H9 (cell line): Measurements from ENCODE around the gene HIC1. TPM values are rescaled to one million over a fixed set of nuclear protein-coding genes. Genes with fewer than 3 reads are reported as not detected.
A peak's percentile ranks its signal among the peaks of the same experiment; 100 is the strongest.

Experiments used
- DNase-seq: peaks from one replicate; pipeline ENCODE4 v3.0.0-alpha.2; 2017
- H2AFZ ChIP-seq: one replicate; pipeline ENCODE4 v1.6.1; 2013; ENCODE audit warnings: mild to moderate bottlenecking, low read length, control low read depth, moderate library complexity
- H2AK5ac ChIP-seq: 2 replicates; pipeline ENCODE4 v1.6.1; 2013; ENCODE audit warnings: low read length, control low read depth, mixed read lengths; ENCODE audit not compliant: insufficient read length
- H2BK120ac ChIP-seq: one replicate; pipeline ENCODE4 v1.6.1; 2013; ENCODE audit warnings: low read depth, mild to moderate bottlenecking, low read length, control low read depth, inconsistent platforms; ENCODE audit not compliant: poor library complexity, severe bottlenecking
- H2BK12ac ChIP-seq: 2 replicates; pipeline ENCODE4 v1.6.1; 2013; ENCODE audit warnings: low read length, control low read depth, mixed read lengths, low read depth; ENCODE audit not compliant: insufficient read length
- H2BK15ac ChIP-seq: 2 replicates; pipeline ENCODE4 v1.6.1; 2013; ENCODE audit warnings: low read depth, low read length, control low read depth
- H2BK20ac ChIP-seq: one replicate; pipeline ENCODE4 v1.6.1; 2013; ENCODE audit warnings: low read depth, mild to moderate bottlenecking, low read length, control low read depth, inconsistent platforms; ENCODE audit not compliant: poor library complexity, severe bottlenecking
- H2BK5ac ChIP-seq: 2 replicates; pipeline ENCODE4 v1.6.1; 2013; ENCODE audit warnings: low read length, control low read depth, mixed read lengths; ENCODE audit not compliant: insufficient read length
- H3K14ac ChIP-seq: 2 replicates; pipeline ENCODE4 v1.6.1; 2013; ENCODE audit warnings: low read length, control low read depth; ENCODE audit not compliant: insufficient read depth
- H3K18ac ChIP-seq: 2 replicates; pipeline ENCODE4 v1.6.1; 2013; ENCODE audit warnings: low read depth, mild to moderate bottlenecking, mixed read lengths, low read length, control low read depth; ENCODE audit not compliant: insufficient read length
- H3K23ac ChIP-seq: 2 replicates; pipeline ENCODE4 v1.6.1; 2013; ENCODE audit warnings: low read length, control low read depth, mixed read lengths, low read depth; ENCODE audit not compliant: insufficient read length
- H3K23me2 ChIP-seq: 2 replicates; pipeline ENCODE4 v1.6.1; 2013; ENCODE audit warnings: low read depth, mild to moderate bottlenecking, mixed read lengths, low read length, control low read depth; ENCODE audit not compliant: insufficient read length, poor library complexity, severe bottlenecking
- H3K27ac ChIP-seq: 2 replicates; pipeline ENCODE4 v1.5.1; 2013; ENCODE audit warnings: low read length, control low read depth, mixed read lengths, low read depth; ENCODE audit not compliant: insufficient read length
- H3K27me3 ChIP-seq: 2 replicates; pipeline ENCODE4 v1.6.1; 2013; ENCODE audit warnings: low read length, control low read depth, inconsistent platforms; ENCODE audit not compliant: insufficient read depth
- H3K4ac ChIP-seq: 2 replicates; pipeline ENCODE4 v1.6.1; 2013; ENCODE audit warnings: low read depth, mild to moderate bottlenecking, control low read depth, inconsistent platforms, low read length, moderate library complexity
- H3K4me1 ChIP-seq: 2 replicates; pipeline ENCODE4 v1.6.1; 2013; ENCODE audit warnings: low read length, control low read depth, inconsistent platforms; ENCODE audit not compliant: insufficient read depth
- H3K4me2 ChIP-seq: 2 replicates; pipeline ENCODE4 v1.6.1; 2013; ENCODE audit warnings: low read length, control low read depth, mixed read lengths; ENCODE audit not compliant: insufficient read length, insufficient read depth
- H3K56ac ChIP-seq: 2 replicates; pipeline ENCODE4 v1.6.1; 2013; ENCODE audit warnings: low read depth, mild to moderate bottlenecking, mixed read lengths, low read length, control low read depth; ENCODE audit not compliant: insufficient read length
- H3K79me1 ChIP-seq: 2 replicates; pipeline ENCODE4 v1.6.1; 2013; ENCODE audit warnings: low read depth, mild to moderate bottlenecking, moderate library complexity, low read length, control low read depth, inconsistent platforms; ENCODE audit not compliant: insufficient read depth, poor library complexity, severe bottlenecking
- H3K79me2 ChIP-seq: 2 replicates; pipeline ENCODE4 v1.6.1; 2013; ENCODE audit warnings: low read length, control low read depth, inconsistent platforms; ENCODE audit not compliant: insufficient read depth
- H3K9ac ChIP-seq: 2 replicates; pipeline ENCODE4 v1.6.1; 2013; ENCODE audit warnings: low read length, control low read depth, mixed read lengths; ENCODE audit not compliant: insufficient read length; ENCODE audit errors: extremely low read depth
- H3K9me3 ChIP-seq: one replicate; pipeline ENCODE4 v1.6.1; 2013; ENCODE audit warnings: low read depth, low read length, inconsistent platforms; ENCODE audit not compliant: control insufficient read depth
- H3T11ph ChIP-seq: one replicate; pipeline ENCODE4 v1.6.1; 2013; ENCODE audit warnings: mild to moderate bottlenecking, low read length, control low read depth, inconsistent platforms
- H4K20me1 ChIP-seq: one replicate; pipeline ENCODE4 v1.6.1; 2013; ENCODE audit not compliant: control insufficient read depth, insufficient read length, insufficient read depth
- H4K5ac ChIP-seq: 2 replicates; pipeline ENCODE4 v1.6.1; 2013; ENCODE audit warnings: low read depth, mild to moderate bottlenecking, mixed read lengths, low read length, control low read depth; ENCODE audit not compliant: insufficient read length
- H4K8ac ChIP-seq: replicated peaks from 2 replicates; pipeline ENCODE4 v1.6.1; 2013; ENCODE audit warnings: low read length, control low read depth, mixed read lengths, low read depth; ENCODE audit not compliant: insufficient read length
- H4K91ac ChIP-seq: 2 replicates; pipeline ENCODE4 v1.6.1; 2013; ENCODE audit warnings: low read depth, mild to moderate bottlenecking, moderate library complexity, mixed read lengths, low read length, control low read depth; ENCODE audit not compliant: insufficient read length
- H3K27ac Mint-ChIP-seq, 3 experiments: 2 replicates in 2 of 3; 3 replicates in 1 of 3; pipeline ENCODE4 v1.8.0; 2020 to 2021; ENCODE audit warnings: mixed read lengths in 3 of 3, mild to moderate bottlenecking in 1 of 3, moderate library complexity in 1 of 3
- H3K27me3 Mint-ChIP-seq: 2 replicates; pipeline ENCODE4 v1.8.0; 2021; ENCODE audit warnings: low read depth, mild to moderate bottlenecking, moderate library complexity, mixed read lengths
- H3K36me3 Mint-ChIP-seq, 3 experiments: 2 replicates in 2 of 3; 3 replicates in 1 of 3; pipeline ENCODE4 v1.8.0; 2020 to 2021; ENCODE audit warnings: low read depth in 3 of 3, mixed read lengths in 3 of 3; ENCODE audit not compliant: insufficient read depth in 1 of 3
- H3K4me1 Mint-ChIP-seq, 2 experiments: 2 replicates each; pipeline ENCODE4 v1.8.0; 2020; ENCODE audit warnings: mixed read lengths in 2 of 2
- H3K4me3 Mint-ChIP-seq, 2 experiments: 2 replicates in 1 of 2; 3 replicates in 1 of 2; pipeline ENCODE4 v1.8.0; 2020 to 2021; ENCODE audit warnings: mild to moderate bottlenecking in 2 of 2, mixed read lengths in 2 of 2, moderate library complexity in 1 of 2
- H3K9me3 Mint-ChIP-seq, 2 experiments: 2 replicates in 1 of 2; 3 replicates in 1 of 2; pipeline ENCODE4 v1.8.0; 2020; ENCODE audit warnings: mild to moderate bottlenecking in 2 of 2, mixed read lengths in 2 of 2, moderate library complexity in 1 of 2
- WGBS: extraction: QIAGEN DNeasy Blood & Tissue Kit; methylation state at CpG from one replicate; pipeline ENCODE4 v1.1.7; 2013; ENCODE audit warnings: missing lambda C conversion rate, low lambda C conversion rate, mixed read lengths; ENCODE audit not compliant: insufficient read length; ENCODE audit errors: extremely low coverage; 5-methylcytosine and 5-hydroxymethylcytosine counted together
- total RNA-seq: library from RNA; stranded (reverse); gene quantifications from 2 replicates; pipeline ENCODE4 v1.2.1, GENCODE V29; 2021
- TF ChIP-seq, protein P1 (sequence below): fragments of 200-600 bp; sonication (generic); conservative IDR thresholded peaks from 3 replicates; pipeline ENCODE4 v1.8.0; 2021; ENCODE audit warnings: antibody characterized with exemption, mild to moderate bottlenecking

The HIC1 gene
- total RNA-seq, 1 experiment from 2014 or later: 1.8 TPM

DNA sequence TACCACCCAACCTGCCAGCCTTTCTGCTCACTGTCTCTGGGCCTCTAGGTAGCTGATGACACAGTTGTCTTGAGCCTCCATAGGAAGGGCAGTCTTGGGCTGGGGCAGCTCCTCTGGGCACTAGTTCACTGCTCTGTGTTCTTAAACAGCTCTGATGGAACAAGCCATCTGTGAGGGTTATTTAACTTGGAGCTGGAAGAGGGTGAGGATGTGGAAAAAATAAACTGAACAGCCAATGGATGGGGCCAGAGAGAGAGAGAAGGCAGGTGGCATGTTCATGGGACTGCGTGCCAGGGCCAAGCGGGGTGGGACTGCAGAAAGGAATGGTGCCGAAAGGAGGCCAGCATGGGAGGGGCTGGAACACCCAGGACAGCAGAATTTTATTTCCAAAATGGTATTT lies 52.6 kb downstream of the HIC1 start:
- no peak for DNase-seq
- TF ChIP-seq, protein P1, sequence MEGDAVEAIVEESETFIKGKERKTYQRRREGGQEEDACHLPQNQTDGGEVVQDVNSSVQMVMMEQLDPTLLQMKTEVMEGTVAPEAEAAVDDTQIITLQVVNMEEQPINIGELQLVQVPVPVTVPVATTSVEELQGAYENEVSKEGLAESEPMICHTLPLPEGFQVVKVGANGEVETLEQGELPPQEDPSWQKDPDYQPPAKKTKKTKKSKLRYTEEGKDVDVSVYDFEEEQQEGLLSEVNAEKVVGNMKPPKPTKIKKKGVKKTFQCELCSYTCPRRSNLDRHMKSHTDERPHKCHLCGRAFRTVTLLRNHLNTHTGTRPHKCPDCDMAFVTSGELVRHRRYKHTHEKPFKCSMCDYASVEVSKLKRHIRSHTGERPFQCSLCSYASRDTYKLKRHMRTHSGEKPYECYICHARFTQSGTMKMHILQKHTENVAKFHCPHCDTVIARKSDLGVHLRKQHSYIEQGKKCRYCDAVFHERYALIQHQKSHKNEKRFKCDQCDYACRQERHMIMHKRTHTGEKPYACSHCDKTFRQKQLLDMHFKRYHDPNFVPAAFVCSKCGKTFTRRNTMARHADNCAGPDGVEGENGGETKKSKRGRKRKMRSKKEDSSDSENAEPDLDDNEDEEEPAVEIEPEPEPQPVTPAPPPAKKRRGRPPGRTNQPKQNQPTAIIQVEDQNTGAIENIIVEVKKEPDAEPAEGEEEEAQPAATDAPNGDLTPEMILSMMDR: no peak
- WGBS: no CpG with 5 or more reads among the region's 3 CpGs
- Histone ChIP-seq H3K27ac (no peak overlapping the region), H3K14ac (no peak overlapping the region), H3K18ac (no peak overlapping the region), H3K56ac (no peak overlapping the region), H2BK5ac (no peak overlapping the region), H3T11ph (no peak overlapping the region), H3K4me2 (no peak overlapping the region), H2BK20ac (no peak overlapping the region), H2BK12ac (no peak overlapping the region), H3K23me2 (no peaks in the 10 kb centered on the region), H4K20me1 (no peaks in the 10 kb centered on the region), H4K91ac (no peak overlapping the region), H3K79me1 (no peaks in the 10 kb centered on the region), H3K79me2 (no peaks in the 10 kb centered on the region), H3K4ac (no peak overlapping the region), H3K4me1 (no peaks in the 10 kb centered on the region), H3K27me3 (no peaks in the 10 kb centered on the region), H2BK15ac (no peak overlapping the region), H3K23ac (no peak overlapping the region), H3K9me3 (no peaks in the 10 kb centered on the region), H2AK5ac (no peak overlapping the region), H4K5ac (no peak overlapping the region), H2BK120ac (no peak overlapping the region), H3K9ac (no peak overlapping the region), H2AFZ (no peak overlapping the region), H4K8ac (no peak overlapping the region)
- Mint-ChIP-seq H3K36me3 (no peaks in the 10 kb centered on the region), H3K9me3 (no peaks in the 10 kb centered on the region), H3K4me1 (no peaks in the 10 kb centered on the region; a peak in 2 of 4 replicates), H3K27ac (peak overlapping the region in 2 of 3 experiments; percentile 1 to 5; a peak in 2 of 7 replicates), H3K4me3 (no peak overlapping the region), H3K27me3 (no peaks in the 10 kb centered on the region)
